GM23338 (cell line): Measurements from ENCODE around the gene AGFG2. TPM values are rescaled to one million over a fixed set of nuclear protein-coding genes. Genes with fewer than 3 reads are reported as not detected.

Experiments used
- ATAC-seq: fragments of 200-7000 bp; cut with Tn5 transposase; 3 replicates; pipeline ENCODE4 v1.9.1; 2020
- DNase-seq: peaks from one replicate; pipeline ENCODE4 v3.0.0-alpha.2; 2015; ENCODE audit warnings: low spot score
- H2AFZ ChIP-seq: fragments of 200-600 bp; sonication (generic); 2 replicates; pipeline ENCODE4 v1.8.0; 2016; ENCODE audit warnings: antibody characterized with exemption, mild to moderate bottlenecking, moderate library complexity
- H3F3A ChIP-seq: fragments of 200-600 bp; sonication (generic); replicated peaks from 2 replicates; pipeline ENCODE4 v1.8.0; 2017; ENCODE audit warnings: antibody characterized with exemption, mixed run types, low read depth
- H3K27ac ChIP-seq: fragments of 200-600 bp; sonication (generic); 2 replicates; pipeline ENCODE4 v1.6.1; 2016; ENCODE audit warnings: low read depth
- H3K27me3 ChIP-seq: fragments of 200-600 bp; sonication (generic); 2 replicates; pipeline ENCODE4 v1.8.0; 2016; ENCODE audit warnings: mild to moderate bottlenecking, mixed run types, moderate library complexity; ENCODE audit not compliant: insufficient read depth
- H3K36me3 ChIP-seq: fragments of 200-600 bp; sonication (generic); 2 replicates; pipeline ENCODE4 v1.8.0; 2016; ENCODE audit warnings: mild to moderate bottlenecking; ENCODE audit not compliant: insufficient read depth
- H3K4me1 ChIP-seq: fragments of 200-600 bp; sonication (generic); 2 replicates; pipeline ENCODE4 v1.8.0; 2016; ENCODE audit warnings: mild to moderate bottlenecking, moderate library complexity; ENCODE audit not compliant: insufficient read depth
- H3K4me2 ChIP-seq: fragments of 200-600 bp; sonication (generic); 2 replicates; pipeline ENCODE4 v1.7.1; 2017; ENCODE audit warnings: mixed run types
- H3K4me3 ChIP-seq: fragments of 200-600 bp; sonication (generic); 2 replicates; pipeline ENCODE4 v1.6.1; 2016; ENCODE audit warnings: mixed run types
- H3K79me2 ChIP-seq: fragments of 200-600 bp; sonication (generic); replicated peaks from 2 replicates; pipeline ENCODE4 v1.8.0; 2017; ENCODE audit warnings: mild to moderate bottlenecking; ENCODE audit not compliant: insufficient read depth
- H3K9me2 ChIP-seq: fragments of 200-600 bp; sonication (generic); 2 replicates; pipeline ENCODE4 v1.8.0; 2017; ENCODE audit not compliant: insufficient read depth
- H4K20me1 ChIP-seq: fragments of 200-600 bp; sonication (generic); replicated peaks from 2 replicates; pipeline ENCODE4 v1.8.0; 2017; ENCODE audit warnings: mild to moderate bottlenecking; ENCODE audit not compliant: insufficient read depth
- H3K27ac Mint-ChIP-seq: 2 replicates; pipeline ENCODE4 v1.8.0; 2020; ENCODE audit warnings: inconsistent platforms, mild to moderate bottlenecking, moderate library complexity, mixed read lengths
- H3K27me3 Mint-ChIP-seq: 3 replicates; pipeline ENCODE4 v1.8.0; 2022; ENCODE audit warnings: low read depth, mild to moderate bottlenecking, moderate library complexity, mixed read lengths, inconsistent platforms; ENCODE audit not compliant: insufficient read depth, poor library complexity
- H3K36me3 Mint-ChIP-seq: 3 replicates; pipeline ENCODE4 v1.8.0; 2021; ENCODE audit warnings: low read depth, mild to moderate bottlenecking, inconsistent platforms, moderate library complexity, mixed read lengths
- H3K4me1 Mint-ChIP-seq: 3 replicates; pipeline ENCODE4 v1.8.0; 2020; ENCODE audit warnings: mild to moderate bottlenecking, inconsistent platforms, mixed read lengths
- H3K4me3 Mint-ChIP-seq: 3 replicates; pipeline ENCODE4 v1.8.0; 2021; ENCODE audit warnings: moderate library complexity, mild to moderate bottlenecking, inconsistent platforms, mixed read lengths
- H3K9me3 Mint-ChIP-seq: 3 replicates; pipeline ENCODE4 v1.8.0; 2020; ENCODE audit warnings: moderate library complexity, mild to moderate bottlenecking, inconsistent platforms, mixed read lengths
- CREB1 ChIP-seq: fragments of 250-450 bp; sonication (Bioruptor Pico); IDR thresholded peaks from 2 replicates; pipeline ENCODE4 v1.5.0; 2020; ENCODE audit warnings: low read depth, mild to moderate bottlenecking, moderate library complexity
- EZH2 ChIP-seq: fragments of 200-600 bp; sonication (generic); IDR thresholded peaks from one replicate; pipeline ENCODE4 v1.8.0; 2017; ENCODE audit warnings: antibody characterized with exemption, mild to moderate bottlenecking, low read depth; ENCODE audit not compliant: unreplicated experiment
- EZH2phosphoT487 ChIP-seq: fragments of 200-600 bp; sonication (generic); IDR thresholded peaks from one replicate; pipeline ENCODE4 v1.8.1; 2018; ENCODE audit warnings: antibody characterized with exemption; ENCODE audit not compliant: unreplicated experiment
- JUNB ChIP-seq: IDR thresholded peaks from one replicate; pipeline ENCODE4 v1.6.1; 2016; ENCODE audit warnings: antibody characterized with exemption; ENCODE audit not compliant: unreplicated experiment
- NANOG ChIP-seq: IDR thresholded peaks from 2 replicates; pipeline ENCODE4 v1.6.1; 2016; ENCODE audit warnings: antibody characterized with exemption, borderline replicate concordance
- POLR2AphosphoS5 ChIP-seq: IDR thresholded peaks from 2 replicates; pipeline ENCODE4 v1.6.1; 2016; ENCODE audit warnings: antibody characterized with exemption, low read depth
- STAT1 ChIP-seq: IDR thresholded peaks from one replicate; pipeline ENCODE4 v1.6.1; 2016; ENCODE audit warnings: antibody characterized with exemption; ENCODE audit not compliant: unreplicated experiment
- ZNF114 ChIP-seq: fragments of 250-450 bp; sonication (Bioruptor Pico); IDR thresholded peaks from 2 replicates; pipeline ENCODE4 v1.5.0; 2020; ENCODE audit warnings: mild to moderate bottlenecking, moderate library complexity
- ZNF331 ChIP-seq: fragments of 250-450 bp; sonication (Bioruptor Pico); IDR thresholded peaks from 2 replicates; pipeline ENCODE4 v1.5.0; 2020; ENCODE audit warnings: low read depth, mild to moderate bottlenecking, moderate library complexity
- polyA plus RNA-seq: library from polyadenylated mRNA; unstranded; fragments of >200 nt; fragmentation: Nextera tagmentation; extraction: Ambion mirVana; gene quantifications from 2 replicates; pipeline ENCODE4 v1.2.1, GENCODE V29; 2016
- total RNA-seq: library from RNA; depleted of rRNA; stranded (reverse); fragments of >200 nt; shearing (Covaris generic); gene quantifications from 2 replicates; pipeline ENCODE4 v1.2.3, GENCODE V29; 2014
- TF ChIP-seq, protein P1 (sequence below), 2 experiments: fragments of 200-600 bp in 1 of 2; sonication (generic) in 1 of 2; conservative IDR thresholded peaks; 2 replicates each; pipeline versions ENCODE4 v1.5.1 to v1.6.1; 2016 to 2017; ENCODE audit warnings: antibody characterized with exemption in 2 of 2, low read depth in 2 of 2, mild to moderate bottlenecking in 2 of 2, moderate library complexity in 1 of 2
- TF ChIP-seq, protein P2 (sequence below): fragments of 250-450 bp; sonication (Bioruptor Pico); IDR thresholded peaks from 2 replicates; pipeline ENCODE4 v1.5.0; 2020; ENCODE audit warnings: mild to moderate bottlenecking, moderate library complexity
- TF ChIP-seq, protein P3 (sequence below): IDR thresholded peaks from one replicate; pipeline ENCODE4 v1.6.1; 2018; ENCODE audit warnings: antibody characterized with exemption; ENCODE audit not compliant: unreplicated experiment
- TF ChIP-seq, protein P4 (sequence below): IDR thresholded peaks from 2 replicates; pipeline ENCODE4 v1.6.1; 2016; ENCODE audit warnings: antibody characterized with exemption

The AGFG2 gene
- total and polyA plus RNA-seq, 2 experiments from 2014 or later = 2.3 to 8.9 TPM

DNA sequence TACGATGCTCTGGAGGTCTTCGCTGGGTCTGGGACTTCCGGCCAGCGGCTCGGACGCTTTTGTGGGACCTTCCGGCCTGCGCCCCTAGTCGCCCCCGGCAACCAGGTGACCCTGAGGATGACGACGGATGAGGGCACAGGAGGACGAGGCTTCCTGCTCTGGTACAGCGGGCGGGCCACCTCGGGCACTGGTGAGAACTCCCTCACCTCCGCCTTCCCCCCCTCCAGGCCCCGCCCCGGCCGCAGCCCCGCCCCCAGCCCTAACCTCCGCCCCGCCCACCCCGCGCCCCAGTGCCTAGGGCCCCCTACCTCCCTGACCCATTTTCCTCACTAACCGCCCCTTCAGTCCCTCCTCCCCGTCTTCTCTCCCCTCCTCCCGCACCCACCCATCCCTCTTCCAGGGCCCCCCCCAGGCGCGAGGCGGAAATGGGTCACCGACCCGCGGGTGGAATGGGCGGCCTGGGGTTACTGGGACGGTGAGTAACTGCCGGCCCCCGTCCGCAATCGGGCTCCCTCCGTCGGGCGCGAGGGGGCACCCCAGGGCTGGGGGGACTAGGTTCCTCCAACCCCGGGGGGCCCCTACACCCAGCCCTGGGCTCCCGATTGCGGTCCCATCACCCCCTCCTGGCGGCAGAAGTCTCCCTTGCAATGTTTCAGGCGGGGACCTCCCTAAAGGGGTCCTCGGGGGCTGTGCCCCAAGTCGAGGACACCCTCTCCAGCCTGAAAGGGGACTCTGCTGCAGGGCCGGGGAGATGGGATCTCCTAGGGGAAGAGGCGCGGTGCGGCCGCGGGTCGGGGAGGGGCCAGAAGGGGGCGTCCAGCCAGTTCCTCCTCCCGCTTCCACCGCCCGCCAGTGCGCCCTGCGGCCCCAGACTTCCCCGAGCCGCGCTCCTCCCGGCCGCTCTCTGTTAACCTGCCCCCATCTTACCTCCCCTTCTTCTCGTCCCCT is 65.3 kb downstream of the AGFG2 start:
- peaks cover 35% of the 10 kb centered on the region for H3K27me3 Mint-ChIP-seq
- Histone ChIP-seq H3K27me3 (peaks cover 13% of the 10 kb centered on the region), H3K27ac (peak overlapping the region; percentile 97), H2AFZ (peak overlapping the region; percentile 89; the same call in 1 of the 2 replicates), H3K4me3 (peak overlapping the region; percentile 90), H3K79me2 (no peaks in the 10 kb centered on the region), H3K4me1 (peaks cover 26% of the 10 kb centered on the region), H3K36me3 (no peaks in the 10 kb centered on the region), H3K9me2 (no peaks in the 10 kb centered on the region), H3F3A (0 out of 2 replicates have a peak, but pooled peaks cover 3% of the 10 kb centered on the region), H4K20me1 (no peaks in the 10 kb centered on the region), H3K4me2 (peak overlapping the region; percentile 99)
- peaks cover 37% of the 10 kb centered on the region for H3K4me1 Mint-ChIP-seq
- ATAC-seq = peak; percentile 66
- H3K9me3 Mint-ChIP-seq = no peaks in the 10 kb centered on the region
- TF ChIP-seq, protein P1, sequence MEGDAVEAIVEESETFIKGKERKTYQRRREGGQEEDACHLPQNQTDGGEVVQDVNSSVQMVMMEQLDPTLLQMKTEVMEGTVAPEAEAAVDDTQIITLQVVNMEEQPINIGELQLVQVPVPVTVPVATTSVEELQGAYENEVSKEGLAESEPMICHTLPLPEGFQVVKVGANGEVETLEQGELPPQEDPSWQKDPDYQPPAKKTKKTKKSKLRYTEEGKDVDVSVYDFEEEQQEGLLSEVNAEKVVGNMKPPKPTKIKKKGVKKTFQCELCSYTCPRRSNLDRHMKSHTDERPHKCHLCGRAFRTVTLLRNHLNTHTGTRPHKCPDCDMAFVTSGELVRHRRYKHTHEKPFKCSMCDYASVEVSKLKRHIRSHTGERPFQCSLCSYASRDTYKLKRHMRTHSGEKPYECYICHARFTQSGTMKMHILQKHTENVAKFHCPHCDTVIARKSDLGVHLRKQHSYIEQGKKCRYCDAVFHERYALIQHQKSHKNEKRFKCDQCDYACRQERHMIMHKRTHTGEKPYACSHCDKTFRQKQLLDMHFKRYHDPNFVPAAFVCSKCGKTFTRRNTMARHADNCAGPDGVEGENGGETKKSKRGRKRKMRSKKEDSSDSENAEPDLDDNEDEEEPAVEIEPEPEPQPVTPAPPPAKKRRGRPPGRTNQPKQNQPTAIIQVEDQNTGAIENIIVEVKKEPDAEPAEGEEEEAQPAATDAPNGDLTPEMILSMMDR (conservative IDR thresholded peaks at IDR 0.05; ENCODE audit: low read depth in 2 of 2) = peak; percentile 44 to 52
- peak; percentile 96 for TF ChIP-seq POLR2AphosphoS5
- no peak for TF ChIP-seq ZNF114 (CRISPR knock-in tag)
- TF ChIP-seq JUNB = no peak
- TF ChIP-seq EZH2phosphoT487 = no peak
- no peak for TF ChIP-seq EZH2
- TF ChIP-seq STAT1 = no peak
- TF ChIP-seq CREB1 (CRISPR knock-in tag) = no peak
- no peak for TF ChIP-seq NANOG
- TF ChIP-seq, protein P2, sequence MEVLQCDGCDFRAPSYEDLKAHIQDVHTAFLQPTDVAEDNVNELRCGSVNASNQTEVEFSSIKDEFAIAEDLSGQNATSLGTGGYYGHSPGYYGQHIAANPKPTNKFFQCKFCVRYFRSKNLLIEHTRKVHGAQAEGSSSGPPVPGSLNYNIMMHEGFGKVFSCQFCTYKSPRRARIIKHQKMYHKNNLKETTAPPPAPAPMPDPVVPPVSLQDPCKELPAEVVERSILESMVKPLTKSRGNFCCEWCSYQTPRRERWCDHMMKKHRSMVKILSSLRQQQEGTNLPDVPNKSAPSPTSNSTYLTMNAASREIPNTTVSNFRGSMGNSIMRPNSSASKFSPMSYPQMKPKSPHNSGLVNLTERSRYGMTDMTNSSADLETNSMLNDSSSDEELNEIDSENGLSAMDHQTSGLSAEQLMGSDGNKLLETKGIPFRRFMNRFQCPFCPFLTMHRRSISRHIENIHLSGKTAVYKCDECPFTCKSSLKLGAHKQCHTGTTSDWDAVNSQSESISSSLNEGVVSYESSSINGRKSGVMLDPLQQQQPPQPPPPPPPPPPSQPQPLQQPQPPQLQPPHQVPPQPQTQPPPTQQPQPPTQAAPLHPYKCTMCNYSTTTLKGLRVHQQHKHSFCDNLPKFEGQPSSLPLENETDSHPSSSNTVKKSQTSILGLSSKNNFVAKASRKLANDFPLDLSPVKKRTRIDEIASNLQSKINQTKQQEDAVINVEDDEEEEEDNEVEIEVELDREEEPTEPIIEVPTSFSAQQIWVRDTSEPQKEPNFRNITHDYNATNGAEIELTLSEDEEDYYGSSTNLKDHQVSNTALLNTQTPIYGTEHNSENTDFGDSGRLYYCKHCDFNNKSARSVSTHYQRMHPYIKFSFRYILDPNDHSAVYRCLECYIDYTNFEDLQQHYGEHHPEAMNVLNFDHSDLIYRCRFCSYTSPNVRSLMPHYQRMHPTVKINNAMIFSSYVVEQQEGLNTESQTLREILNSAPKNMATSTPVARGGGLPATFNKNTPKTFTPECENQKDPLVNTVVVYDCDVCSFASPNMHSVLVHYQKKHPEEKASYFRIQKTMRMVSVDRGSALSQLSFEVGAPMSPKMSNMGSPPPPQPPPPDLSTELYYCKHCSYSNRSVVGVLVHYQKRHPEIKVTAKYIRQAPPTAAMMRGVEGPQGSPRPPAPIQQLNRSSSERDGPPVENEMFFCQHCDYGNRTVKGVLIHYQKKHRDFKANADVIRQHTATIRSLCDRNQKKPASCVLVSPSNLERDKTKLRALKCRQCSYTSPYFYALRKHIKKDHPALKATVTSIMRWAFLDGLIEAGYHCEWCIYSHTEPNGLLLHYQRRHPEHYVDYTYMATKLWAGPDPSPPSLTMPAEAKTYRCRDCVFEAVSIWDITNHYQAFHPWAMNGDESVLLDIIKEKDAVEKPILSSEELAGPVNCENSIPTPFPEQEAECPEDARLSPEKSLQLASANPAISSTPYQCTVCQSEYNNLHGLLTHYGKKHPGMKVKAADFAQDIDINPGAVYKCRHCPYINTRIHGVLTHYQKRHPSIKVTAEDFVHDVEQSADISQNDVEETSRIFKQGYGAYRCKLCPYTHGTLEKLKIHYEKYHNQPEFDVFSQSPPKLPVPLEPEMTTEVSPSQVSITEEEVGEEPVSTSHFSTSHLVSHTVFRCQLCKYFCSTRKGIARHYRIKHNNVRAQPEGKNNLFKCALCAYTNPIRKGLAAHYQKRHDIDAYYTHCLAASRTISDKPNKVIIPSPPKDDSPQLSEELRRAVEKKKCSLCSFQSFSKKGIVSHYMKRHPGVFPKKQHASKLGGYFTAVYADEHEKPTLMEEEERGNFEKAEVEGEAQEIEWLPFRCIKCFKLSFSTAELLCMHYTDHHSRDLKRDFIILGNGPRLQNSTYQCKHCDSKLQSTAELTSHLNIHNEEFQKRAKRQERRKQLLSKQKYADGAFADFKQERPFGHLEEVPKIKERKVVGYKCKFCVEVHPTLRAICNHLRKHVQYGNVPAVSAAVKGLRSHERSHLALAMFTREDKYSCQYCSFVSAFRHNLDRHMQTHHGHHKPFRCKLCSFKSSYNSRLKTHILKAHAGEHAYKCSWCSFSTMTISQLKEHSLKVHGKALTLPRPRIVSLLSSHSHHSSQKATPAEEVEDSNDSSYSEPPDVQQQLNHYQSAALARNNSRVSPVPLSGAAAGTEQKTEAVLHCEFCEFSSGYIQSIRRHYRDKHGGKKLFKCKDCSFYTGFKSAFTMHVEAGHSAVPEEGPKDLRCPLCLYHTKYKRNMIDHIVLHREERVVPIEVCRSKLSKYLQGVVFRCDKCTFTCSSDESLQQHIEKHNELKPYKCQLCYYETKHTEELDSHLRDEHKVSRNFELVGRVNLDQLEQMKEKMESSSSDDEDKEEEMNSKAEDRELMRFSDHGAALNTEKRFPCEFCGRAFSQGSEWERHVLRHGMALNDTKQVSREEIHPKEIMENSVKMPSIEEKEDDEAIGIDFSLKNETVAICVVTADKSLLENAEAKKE = no peak
- TF ChIP-seq, protein P3, sequence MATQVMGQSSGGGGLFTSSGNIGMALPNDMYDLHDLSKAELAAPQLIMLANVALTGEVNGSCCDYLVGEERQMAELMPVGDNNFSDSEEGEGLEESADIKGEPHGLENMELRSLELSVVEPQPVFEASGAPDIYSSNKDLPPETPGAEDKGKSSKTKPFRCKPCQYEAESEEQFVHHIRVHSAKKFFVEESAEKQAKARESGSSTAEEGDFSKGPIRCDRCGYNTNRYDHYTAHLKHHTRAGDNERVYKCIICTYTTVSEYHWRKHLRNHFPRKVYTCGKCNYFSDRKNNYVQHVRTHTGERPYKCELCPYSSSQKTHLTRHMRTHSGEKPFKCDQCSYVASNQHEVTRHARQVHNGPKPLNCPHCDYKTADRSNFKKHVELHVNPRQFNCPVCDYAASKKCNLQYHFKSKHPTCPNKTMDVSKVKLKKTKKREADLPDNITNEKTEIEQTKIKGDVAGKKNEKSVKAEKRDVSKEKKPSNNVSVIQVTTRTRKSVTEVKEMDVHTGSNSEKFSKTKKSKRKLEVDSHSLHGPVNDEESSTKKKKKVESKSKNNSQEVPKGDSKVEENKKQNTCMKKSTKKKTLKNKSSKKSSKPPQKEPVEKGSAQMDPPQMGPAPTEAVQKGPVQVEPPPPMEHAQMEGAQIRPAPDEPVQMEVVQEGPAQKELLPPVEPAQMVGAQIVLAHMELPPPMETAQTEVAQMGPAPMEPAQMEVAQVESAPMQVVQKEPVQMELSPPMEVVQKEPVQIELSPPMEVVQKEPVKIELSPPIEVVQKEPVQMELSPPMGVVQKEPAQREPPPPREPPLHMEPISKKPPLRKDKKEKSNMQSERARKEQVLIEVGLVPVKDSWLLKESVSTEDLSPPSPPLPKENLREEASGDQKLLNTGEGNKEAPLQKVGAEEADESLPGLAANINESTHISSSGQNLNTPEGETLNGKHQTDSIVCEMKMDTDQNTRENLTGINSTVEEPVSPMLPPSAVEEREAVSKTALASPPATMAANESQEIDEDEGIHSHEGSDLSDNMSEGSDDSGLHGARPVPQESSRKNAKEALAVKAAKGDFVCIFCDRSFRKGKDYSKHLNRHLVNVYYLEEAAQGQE = no peak
- TF ChIP-seq ZNF331 = no peak
- TF ChIP-seq, protein P4, sequence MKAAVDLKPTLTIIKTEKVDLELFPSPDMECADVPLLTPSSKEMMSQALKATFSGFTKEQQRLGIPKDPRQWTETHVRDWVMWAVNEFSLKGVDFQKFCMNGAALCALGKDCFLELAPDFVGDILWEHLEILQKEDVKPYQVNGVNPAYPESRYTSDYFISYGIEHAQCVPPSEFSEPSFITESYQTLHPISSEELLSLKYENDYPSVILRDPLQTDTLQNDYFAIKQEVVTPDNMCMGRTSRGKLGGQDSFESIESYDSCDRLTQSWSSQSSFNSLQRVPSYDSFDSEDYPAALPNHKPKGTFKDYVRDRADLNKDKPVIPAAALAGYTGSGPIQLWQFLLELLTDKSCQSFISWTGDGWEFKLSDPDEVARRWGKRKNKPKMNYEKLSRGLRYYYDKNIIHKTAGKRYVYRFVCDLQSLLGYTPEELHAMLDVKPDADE = 0 out of 2 replicates have a peak, but pooled peaks have one; percentile 43
- H3K36me3 Mint-ChIP-seq = peaks cover 7% of the 10 kb centered on the region; the same call in 2 of the 3 replicates
- H3K27ac Mint-ChIP-seq = peak overlapping the region; percentile 94
- peak overlapping the region; percentile 86 for H3K4me3 Mint-ChIP-seq
- peak; percentile 93 for DNase-seq
